Fibroblast of skin of right biceps (primary cell): ENCODE results near the gene DIABLO.
"Not testable (repeated sequence)": the region's sequence is repeated elsewhere in the genome, so short reads cannot be mapped to it uniquely, and the experiment has no call there.

ENCODE experiments used
- DNase-seq: peaks from one replicate; pipeline ENCODE4 v3.0.0-alpha.2; 2013

Gene DIABLO

DNA sequence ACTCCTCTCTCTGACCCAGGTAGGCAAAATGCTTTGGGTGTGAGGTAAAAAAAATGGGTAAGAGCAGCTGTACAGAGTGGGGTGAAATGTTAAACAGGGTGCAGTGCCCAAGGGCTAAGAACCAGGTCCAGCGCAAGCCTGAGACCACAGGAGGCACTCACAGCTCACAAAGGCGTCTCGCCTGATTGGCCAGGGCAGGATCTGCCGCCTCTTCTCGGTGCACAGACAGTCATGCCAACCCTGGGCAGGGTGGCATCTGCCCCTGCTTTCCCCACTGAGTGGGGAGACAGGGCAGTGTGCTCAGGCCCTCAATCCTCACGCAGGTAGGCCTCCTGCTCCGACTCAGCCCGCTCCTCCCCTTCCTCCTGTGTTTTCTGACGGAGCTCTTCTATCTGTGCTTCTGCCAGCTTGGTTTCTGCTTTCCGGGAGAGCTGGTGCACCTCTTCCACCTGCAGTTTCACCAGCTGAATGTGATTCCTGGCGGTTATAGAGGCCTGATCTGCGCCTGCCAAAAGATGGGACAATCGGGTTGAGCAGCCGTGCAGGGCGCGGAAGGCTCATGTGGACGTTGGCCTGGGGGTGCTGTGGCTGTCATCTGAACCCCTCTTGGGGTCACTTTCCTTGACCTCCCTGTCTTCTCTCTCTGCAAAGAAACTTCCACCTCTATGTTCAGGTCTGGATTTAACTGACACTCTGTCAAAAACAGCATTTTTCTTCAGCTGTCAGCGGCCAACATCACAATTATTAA lies 17.6 kb downstream of the DIABLO start:
- DNase-seq, result no peak

DNA sequence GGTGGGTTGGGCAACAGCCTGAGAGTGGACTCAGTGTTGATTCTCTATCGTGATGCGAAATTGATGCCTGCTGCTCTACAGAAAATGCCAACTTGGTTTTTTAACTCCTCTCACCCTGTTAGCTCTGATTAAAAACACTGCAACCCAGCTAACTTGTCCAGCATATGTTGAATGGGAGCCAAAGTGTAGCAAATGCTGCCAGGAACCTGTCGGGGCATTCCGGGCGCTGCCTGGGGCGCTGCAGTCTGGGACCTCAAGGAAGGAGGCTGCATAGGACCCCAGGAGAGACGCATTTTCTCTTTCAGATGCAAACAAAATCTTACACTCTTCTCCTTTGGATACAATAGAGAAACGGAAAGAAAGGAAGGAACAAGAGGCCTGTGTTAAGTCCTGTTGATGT lies 18.5 kb downstream of the DIABLO start:
- DNase-seq, result no peak

GRCh38 chr12:122206976-122207375 lies 18.9 kb downstream of the DIABLO start:
- no peak for DNase-seq

DNA sequence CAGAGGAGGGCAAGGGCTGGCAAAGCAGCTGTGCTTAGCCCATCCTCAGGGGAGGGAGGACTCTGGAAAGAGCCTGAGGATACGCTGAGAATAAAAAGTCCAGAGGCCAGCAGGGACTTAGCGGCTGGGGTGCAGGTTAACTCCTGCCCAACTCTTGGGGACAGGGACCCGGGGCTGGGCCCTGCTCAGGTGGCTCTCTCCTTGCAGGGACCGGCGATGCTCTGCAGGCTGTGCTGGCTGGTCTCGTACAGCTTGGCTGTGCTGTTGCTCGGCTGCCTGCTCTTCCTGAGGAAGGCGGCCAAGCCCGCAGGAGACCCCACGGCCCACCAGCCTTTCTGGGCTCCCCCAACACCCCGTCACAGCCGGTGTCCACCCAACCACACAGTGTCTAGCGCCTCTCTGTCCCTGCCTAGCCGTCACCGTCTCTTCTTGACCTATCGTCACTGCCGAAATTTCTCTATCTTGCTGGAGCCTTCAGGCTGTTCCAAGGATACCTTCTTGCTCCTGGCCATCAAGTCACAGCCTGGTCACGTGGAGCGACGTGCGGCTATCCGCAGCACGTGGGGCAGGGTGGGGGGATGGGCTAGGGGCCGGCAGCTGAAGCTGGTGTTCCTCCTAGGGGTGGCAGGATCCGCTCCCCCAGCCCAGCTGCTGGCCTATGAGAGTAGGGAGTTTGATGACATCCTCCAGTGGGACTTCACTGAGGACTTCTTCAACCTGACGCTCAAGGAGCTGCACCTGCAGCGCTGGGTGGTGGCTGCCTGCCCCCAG lies 19.6 kb downstream of the DIABLO start:
- no peak for DNase-seq

- no peak for DNase-seq
These were observed 20.6 kb downstream of the DIABLO start for GRCh38 chr12:122205053-122205925.

DNA sequence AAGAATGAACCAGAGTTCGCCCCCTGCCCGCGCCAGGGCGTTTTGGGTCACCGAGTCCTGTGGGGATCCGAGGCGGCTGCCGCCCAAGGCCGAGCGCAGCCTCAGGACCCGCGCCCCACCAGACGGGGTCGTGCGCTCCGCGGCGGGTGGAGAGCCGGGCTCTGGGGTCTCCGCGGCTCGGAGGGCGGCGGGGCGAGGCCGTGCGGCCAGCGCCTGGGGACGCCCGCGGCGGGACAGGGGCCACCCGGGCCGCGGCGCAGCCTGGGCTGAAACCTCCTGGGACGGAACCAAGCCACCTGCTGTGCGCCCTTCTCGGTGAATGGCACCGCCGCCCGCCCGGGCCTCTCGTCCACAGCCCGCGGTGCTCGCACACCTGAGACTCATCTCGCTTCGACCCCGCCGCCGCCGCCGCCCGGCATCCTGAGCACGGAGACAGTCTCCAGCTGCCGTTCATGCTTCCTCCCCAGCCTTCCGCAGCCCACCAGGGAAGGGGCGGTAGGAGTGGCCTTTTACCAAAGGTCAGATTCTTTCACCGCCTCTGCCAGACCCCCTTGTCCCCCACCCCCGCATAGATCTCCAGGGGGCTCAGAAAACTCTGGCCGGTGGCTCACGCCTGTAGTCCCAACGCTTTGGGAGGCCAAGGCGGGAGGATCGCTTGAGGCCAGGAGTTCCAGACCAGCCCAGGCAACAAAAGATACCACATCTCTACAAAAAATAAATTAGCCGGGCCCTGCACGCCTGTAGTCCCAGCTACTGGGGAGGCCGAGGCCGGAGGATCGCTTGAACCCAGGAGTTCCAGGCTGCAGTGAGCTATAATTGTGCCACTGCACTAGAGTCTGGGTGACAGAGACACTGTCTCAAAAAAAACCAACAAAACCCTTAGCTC lies 21.4 kb downstream of the DIABLO start:
- no peak for DNase-seq

DNA sequence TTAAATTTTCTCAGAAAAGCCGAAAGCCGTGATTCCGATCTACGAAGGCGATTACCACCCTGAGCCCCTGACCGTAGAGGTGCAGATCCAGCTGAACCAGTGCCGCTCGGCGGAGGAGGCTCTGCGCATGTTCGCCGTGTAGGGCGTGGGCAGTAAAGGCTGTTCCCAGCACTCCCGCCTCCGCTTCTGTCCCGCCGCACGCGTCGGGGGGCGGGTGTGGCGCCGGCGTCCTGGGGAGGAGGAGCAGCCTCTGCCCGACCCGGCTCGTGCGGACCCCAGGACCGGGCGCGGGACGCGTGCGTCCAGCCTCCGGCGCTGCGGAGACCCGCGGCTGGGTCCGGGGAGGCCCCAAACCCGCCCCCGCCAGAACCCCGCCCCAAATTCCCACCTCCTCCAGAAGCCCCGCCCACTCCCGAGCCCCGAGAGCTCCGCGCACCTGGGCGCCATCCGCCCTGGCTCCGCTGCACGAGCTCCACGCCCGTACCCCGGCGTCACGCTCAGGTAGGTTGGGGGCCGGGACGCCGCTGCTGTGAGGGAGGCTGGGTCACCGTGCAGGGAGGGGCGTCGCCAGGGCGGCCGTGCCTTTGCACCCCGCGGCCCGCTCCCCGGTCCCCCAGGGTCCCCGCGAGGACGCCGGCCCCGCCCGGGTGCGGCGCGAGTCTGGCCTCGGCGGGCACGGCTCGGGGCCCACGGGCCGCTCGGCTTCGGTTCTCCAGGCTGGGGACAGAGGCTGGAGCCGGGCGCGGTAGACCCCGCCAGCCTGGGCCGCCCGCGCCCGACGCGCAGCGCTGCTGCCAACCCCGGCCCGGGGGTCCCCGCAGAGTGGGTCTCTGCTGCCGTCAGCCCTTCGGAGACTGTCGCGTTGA lies 22.3 kb downstream of the DIABLO start, which contains the start of gene B3GNT4:
B3GNT4 (plus strand) TSS at position 409 of the 866 bp plus-strand sequence. CDS start 910 bp downstream, outside the sequence.
- DNase-seq, result peak; percentile 53

GRCh38 chr12:122202811-122203210 lies 23.0 kb downstream of the DIABLO start:
- DNase-seq, result not testable (repeated sequence)

DNA sequence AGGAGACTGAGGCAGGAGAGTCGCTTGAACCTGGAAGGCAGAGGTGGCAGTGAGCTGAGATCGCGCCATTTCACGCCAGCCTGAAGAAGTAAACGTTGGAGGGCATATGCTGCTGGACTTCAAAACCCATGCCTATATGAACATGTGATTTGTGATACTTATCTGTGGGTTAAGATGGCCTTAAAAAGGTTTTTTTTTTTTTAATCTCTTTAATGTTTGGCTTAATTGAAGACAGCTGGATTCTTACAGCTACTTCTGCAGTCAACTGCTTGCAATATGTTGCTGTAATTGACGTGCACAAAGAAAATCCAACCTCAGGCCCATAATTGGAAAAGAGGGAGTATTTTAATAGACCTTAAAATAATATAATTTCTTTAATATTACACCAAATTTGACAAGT lies 23.8 kb downstream of the DIABLO start:
- no peak for DNase-seq

DNA sequence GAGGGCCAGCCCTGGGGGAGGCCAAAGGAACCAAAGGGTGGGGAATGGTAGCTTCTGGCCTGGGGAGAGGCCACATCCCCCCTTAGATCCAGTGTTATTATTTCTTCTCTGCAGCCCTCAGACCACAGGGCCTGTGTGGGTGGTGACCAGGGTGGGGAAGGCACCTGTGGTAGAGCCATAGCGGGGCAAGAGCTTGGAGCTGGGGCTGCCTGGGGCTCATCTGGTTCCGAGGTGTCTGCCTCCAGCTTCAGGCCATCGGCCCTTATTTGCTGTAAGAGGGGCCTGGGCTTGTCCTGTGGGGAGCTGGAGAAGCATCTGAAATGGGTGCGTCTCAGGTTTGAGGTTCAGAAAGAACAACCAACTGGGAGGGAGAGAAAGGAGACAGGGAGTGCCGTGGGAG lies 24.5 kb downstream of the DIABLO start:
- no peak for DNase-seq

DNA sequence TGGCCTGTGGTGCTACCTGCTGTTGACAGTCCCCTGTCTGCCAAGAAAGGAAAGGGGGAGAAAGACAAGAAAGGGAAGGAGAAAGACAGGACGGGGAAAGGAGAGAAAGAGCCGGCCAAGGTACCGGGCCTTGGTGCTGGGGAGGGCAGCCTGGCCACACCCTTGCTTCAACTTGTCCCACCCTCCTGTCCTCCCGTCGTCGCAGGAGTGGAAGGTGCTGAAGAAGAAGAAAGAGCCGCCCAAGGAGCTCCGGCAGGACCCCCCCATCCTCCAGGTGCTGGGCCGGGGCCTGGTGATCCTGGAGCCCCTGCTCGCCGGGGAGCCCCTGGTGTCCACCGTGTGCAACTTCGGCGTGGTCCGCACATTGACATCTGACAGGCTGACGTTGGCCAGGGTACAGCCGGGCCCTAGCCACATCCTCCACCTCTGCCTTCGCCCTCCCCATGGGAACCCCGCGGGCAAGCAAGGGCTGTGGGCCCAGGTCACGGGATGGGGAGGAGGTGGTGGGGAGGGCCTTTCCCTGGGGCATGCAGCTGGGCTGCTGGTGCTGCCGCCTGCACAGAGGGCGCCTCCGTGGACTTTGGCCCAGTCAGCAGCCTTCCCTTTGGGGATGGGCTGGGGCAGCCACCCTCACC lies 25.2 kb downstream of the DIABLO start:
- no peak for DNase-seq

DNA sequence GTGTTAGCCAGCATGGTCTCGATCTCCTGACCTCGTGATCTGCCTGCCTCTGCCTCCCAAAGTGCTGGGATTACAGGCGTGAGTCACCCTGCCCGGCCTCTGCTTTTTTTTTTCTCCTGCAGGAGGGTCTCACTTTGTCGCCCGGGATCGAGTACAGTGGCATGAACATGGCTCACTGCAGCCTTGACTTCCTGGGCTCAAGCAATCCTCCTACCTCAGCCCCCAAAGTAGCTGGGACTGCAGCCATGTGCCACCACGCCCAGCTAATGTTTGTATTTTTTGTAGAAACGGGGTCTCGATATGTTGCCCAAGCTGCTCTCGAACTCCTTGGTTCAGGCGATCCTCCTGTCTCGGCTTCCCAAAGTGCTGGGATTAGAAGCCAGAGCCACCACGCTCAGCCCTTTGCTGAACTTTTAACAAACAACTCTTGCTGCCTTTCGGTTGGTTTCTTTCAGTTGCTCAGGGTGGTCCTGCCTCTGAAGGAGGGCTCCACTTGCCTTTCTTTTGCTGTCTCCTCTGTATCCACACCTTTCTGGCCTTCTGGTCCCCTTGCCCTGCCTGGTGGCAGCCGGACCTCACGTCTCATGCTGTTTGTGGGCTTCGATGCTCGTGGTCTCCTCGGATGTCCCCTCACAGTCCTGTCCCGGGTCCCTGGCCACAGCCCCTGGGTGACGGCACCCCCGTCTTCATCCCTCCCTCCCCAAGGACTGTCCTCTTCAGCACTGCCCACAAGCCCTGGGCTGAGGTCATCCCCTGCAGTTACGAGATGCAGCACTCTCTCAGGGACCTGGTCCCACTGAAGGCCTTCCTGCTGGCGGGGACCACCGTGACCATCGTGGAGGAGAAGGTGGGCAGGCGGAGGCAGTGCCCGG lies 26.1 kb downstream of the DIABLO start:
- no peak for DNase-seq

GRCh38 chr12:122197612-122197966 lies 28.3 kb downstream of the DIABLO start:
- no peak for DNase-seq

DNA sequence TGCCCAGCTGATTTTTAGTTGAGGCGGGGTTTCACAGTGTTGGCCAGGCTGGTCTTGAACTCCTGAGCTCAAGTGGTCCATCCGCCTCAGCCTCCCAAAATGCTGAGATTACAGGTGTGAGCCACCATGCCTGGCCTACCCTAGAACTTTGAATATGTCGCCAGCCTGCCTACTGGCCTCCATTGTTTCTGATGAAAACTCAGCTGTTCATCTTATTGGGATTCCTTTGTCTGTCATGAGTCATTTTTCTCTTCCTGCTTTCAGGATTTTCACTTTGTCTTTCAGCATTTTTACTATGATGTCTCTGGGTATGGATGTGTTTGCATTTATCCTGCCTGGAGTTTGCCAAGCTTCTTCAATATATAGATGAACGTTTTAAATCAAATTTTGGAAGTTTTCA lies 30.4 kb downstream of the DIABLO start:
- no peak for DNase-seq

GRCh38 chr12:122194804-122195203 lies 31.0 kb downstream of the DIABLO start:
- no peak for DNase-seq

DNA sequence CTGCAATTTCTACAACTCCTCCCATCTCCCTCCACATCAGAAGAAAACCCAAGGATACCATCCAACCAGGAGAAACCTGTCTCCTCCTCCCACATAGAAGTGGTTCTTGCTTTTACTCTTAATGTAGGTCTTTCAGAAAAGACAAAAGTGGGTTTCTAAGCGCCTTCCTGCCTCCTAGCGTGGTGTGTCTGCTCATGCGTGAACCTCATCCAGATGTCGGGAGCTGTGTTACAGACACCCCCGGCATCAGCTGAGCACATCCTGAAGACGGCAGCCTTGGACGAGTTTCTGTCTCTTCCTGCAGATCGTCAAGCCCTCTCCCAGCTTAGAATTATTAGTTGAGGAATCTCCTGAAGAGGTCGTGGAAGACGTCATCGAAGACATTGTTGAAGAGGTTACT lies 33.4 kb downstream of the DIABLO start:
- no peak for DNase-seq

- peak; percentile 52 for DNase-seq
These were observed 34.8 kb downstream of the DIABLO start for GRCh38 chr12:122190842-122191668.

DNA sequence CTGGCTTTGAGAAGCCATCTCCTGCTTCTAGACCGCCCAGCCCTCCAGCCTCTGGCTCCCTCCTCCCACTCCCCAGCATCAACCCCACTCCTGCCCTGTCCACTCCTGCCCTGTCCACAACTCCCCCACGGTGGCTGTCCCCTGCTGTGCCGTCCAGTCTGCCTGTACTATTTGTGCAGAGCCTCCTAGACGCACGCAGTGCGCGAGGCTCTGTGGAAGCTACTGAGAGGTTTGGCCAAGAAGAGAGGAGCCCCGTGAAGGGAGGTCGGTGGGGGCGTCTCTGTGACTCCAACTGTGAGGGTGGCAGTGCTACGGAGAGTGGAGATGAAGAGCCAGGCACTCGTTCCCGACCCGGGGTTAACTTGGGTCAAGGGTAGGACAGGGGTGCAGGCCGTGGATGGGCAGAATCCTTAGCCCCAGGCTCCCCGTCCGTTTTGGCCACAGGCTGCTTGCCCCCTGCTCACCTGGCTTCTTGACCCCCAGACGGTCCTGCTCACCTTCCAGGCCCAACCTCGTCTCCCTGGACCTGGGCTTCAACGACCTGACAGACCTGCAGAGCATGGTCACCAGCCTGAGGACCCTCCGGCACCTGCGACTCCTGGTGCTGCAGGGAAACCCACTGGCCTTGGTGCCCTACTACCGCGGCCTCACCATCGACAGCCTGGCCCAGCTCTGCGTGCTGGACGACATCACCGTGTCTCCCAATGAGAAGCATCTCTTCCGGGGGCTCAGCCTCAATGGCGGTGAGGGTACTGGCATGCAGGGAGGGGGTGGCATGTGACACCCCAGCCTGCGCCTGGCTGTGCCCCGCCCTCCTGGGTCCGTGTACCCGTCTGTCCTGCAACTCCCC lies 36.0 kb downstream of the DIABLO start:
- DNase-seq, result no peak
